Esophagus muscularis mucosa (tissue), 4 donors: ENCODE data around the gene HABP2. TPM values are rescaled to one million over a fixed set of nuclear protein-coding genes. Genes with fewer than 3 reads are reported as not detected.

Experiments
- DNase-seq: peaks from one replicate; pipeline ENCODE4 v3.0.0-alpha.2; 2017; ENCODE audit errors: extremely low spot score
- H3K27ac ChIP-seq, 4 donors: fragments of 200-600 bp; sonication (generic); replicated peaks in 1 of 4; 1 replicate in 3 of 4; 2 replicates in 1 of 4; pipeline ENCODE4 v1.5.1; 2016 to 2019; ENCODE audit warnings: mild to moderate bottlenecking in 1 of 4
- H3K27me3 ChIP-seq, 4 donors: fragments of 200-600 bp; sonication (generic); one replicate each; pipeline versions ENCODE4 v1.5.1 to v1.6.0; 2016 to 2019
- H3K36me3 ChIP-seq, 4 donors: fragments of 200-600 bp; sonication (generic); one replicate each; pipeline ENCODE4 v1.5.1; 2016 to 2019
- H3K4me1 ChIP-seq, 4 donors: fragments of 200-600 bp; sonication (generic); one replicate each; pipeline ENCODE4 v1.5.1; 2016 to 2019
- H3K4me3 ChIP-seq, 4 donors: fragments of 200-600 bp; sonication (generic); 1 replicate in 2 of 4; 2 replicates in 2 of 4; pipeline ENCODE4 v1.5.1; 2016 to 2019; ENCODE audit warnings: mild to moderate bottlenecking in 4 of 4, moderate library complexity in 1 of 4
- H3K9me3 ChIP-seq, 4 donors: fragments of 200-600 bp; sonication (generic); 1 replicate in 3 of 4; 2 replicates in 1 of 4; pipeline ENCODE4 v1.5.1; 2016 to 2019
- EP300 ChIP-seq: sonication (generic); formaldehyde crosslinking; IDR thresholded peaks from one replicate; pipeline ENCODE4 v1.6.1; 2017; ENCODE audit warnings: antibody characterized with exemption
- POLR2A ChIP-seq: fragments of 450-650 bp; IDR thresholded peaks from one replicate; pipeline ENCODE4 v1.6.1; 2017; ENCODE audit warnings: antibody characterized with exemption, moderate library complexity, mild to moderate bottlenecking, low read depth
- POLR2AphosphoS5 ChIP-seq, 2 donors: sonication (generic); formaldehyde crosslinking; IDR thresholded peaks; one replicate each; pipeline ENCODE4 v1.6.1; 2017; ENCODE audit warnings: antibody characterized with exemption in 2 of 2
- WGBS: methylation state at CpG from one replicate; pipeline ENCODE4 v1.1.5; 2018; 5-methylcytosine and 5-hydroxymethylcytosine counted together
- intact Hi-C: fragments of 100-400 bp; cut with DNase I; formaldehyde crosslinking; loops from one replicate; pipeline ENCODE4 v1.15.1; 2023
- total RNA-seq, 4 donors: library from RNA; depleted of rRNA; stranded (reverse); fragments of >200 nt; gene quantifications; one replicate each; pipeline versions ENCODE4 v1.1.0 to v1.2.1, GENCODE V29; 2016
- TF ChIP-seq, protein P1 (sequence below), 3 experiments: fragments of 200-600 bp in 2 of 3; fragments of 450-650 bp in 1 of 3; sonication (generic) in 2 of 3; IDR thresholded peaks; one replicate each; pipeline ENCODE4 v1.5.1; 2017 to 2019; ENCODE audit warnings: antibody characterized with exemption in 3 of 3, mild to moderate bottlenecking in 2 of 3, moderate library complexity in 1 of 3

Gene HABP2
- total RNA-seq, 4 donors from 2014 or later: not detected

DNA sequence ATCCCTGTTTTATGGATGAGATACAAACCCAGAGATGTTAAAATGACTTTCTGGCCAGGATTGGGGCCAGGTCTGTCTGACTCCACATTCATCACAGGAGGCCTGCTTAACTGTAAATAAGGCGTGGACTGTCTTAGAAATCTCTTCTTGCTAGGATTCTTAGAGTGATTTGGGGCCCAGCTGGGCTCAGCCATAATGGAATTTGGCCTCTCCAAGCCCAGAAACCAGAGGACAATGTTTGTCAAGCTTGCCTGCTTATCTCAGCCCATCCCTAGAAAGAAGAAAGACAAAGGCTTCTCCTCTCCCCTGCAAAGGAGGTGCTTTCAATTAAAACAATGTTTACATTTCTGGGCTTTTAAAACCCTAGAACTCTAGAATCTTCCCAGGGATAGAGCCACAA is 2.9 kb downstream of the HABP2 start:
- Histone ChIP-seq H3K27ac (no peak overlapping the region), H3K9me3 (no peaks in the 10 kb centered on the region), H3K4me3 (no peak overlapping the region), H3K27me3 (peaks cover 0 to 62% (median 2%) of the 10 kb centered on the region in 4 donors), H3K4me1 (peaks cover 6 to 16% (median 10%) of the 10 kb centered on the region in 4 donors), H3K36me3 (no peaks in the 10 kb centered on the region)
- no peak for DNase-seq
- intact Hi-C loops: no loop called here
- TF ChIP-seq POLR2A (no peak), POLR2AphosphoS5 (IDR thresholded peaks at IDR 0.05) (no peak), EP300 (no peak)
- TF ChIP-seq, protein P1, sequence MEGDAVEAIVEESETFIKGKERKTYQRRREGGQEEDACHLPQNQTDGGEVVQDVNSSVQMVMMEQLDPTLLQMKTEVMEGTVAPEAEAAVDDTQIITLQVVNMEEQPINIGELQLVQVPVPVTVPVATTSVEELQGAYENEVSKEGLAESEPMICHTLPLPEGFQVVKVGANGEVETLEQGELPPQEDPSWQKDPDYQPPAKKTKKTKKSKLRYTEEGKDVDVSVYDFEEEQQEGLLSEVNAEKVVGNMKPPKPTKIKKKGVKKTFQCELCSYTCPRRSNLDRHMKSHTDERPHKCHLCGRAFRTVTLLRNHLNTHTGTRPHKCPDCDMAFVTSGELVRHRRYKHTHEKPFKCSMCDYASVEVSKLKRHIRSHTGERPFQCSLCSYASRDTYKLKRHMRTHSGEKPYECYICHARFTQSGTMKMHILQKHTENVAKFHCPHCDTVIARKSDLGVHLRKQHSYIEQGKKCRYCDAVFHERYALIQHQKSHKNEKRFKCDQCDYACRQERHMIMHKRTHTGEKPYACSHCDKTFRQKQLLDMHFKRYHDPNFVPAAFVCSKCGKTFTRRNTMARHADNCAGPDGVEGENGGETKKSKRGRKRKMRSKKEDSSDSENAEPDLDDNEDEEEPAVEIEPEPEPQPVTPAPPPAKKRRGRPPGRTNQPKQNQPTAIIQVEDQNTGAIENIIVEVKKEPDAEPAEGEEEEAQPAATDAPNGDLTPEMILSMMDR (IDR thresholded peaks at IDR 0.05): no peak
- WGBS: 90% methylated on average over 1 of the region's 1 CpG

DNA sequence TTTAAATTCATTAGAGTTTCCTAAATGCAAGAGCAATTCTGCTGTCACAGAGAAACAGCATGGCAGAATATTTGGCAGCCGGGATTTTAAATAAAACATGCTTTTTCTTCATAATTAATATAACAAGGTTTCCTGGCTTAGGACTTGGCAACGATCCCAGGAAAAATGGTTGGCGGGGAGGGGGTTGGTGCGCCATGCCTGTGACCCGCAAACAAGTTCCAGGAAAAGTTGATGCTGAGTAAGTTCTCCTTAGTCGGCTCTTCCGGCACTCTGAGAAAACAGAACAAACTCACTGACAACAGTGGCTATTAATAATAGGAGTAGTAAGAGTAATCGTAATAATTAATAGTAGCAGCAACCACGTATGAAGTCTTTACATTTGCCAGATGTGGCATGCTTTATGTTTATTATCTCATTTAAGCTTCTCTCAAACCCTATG is 4.6 kb downstream of the HABP2 start:
- Histone ChIP-seq H3K9me3 (no peaks in the 10 kb centered on the region), H3K4me1 (peaks cover 6 to 16% (median 10%) of the 10 kb centered on the region in 4 donors), H3K27ac (no peak overlapping the region), H3K27me3 (peaks cover 0 to 62% (median 2%) of the 10 kb centered on the region in 4 donors), H3K4me3 (no peak overlapping the region), H3K36me3 (no peaks in the 10 kb centered on the region)
- 27% methylated on average over 8 of the region's 9 CpGs for WGBS
- TF ChIP-seq POLR2AphosphoS5 (IDR thresholded peaks at IDR 0.05): no peak
- TF ChIP-seq, protein P1 (IDR thresholded peaks at IDR 0.05): no peak
- TF ChIP-seq POLR2A: no peak
- TF ChIP-seq EP300: no peak
- no peak for DNase-seq
- intact Hi-C loops: no loop called here

DNA sequence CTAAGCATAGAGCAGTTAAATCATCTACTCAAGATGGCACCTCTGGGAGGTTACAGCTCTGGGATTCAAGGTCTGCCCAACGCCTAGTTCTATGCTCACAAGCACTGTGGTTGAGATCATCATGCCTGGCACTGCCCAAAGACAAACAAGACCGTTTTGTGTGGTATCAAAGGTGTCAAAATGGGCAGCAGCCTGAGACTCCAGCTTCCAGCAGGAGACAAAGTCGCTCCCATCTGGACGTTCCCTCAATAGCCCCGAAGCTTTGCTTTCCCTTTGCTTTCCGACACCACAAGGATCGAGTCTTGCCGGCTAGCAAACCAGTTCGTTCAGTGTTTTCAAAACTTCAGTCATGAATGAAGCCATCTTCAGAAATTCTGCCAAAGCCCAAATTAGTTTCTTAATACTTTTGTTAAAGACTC is 5.1 kb downstream of the HABP2 start:
- Histone ChIP-seq H3K36me3 (no peaks in the 10 kb centered on the region), H3K4me3 (peak overlapping the region in 1 of 4 donors; percentile 9), H3K27ac (no peak overlapping the region), H3K9me3 (no peaks in the 10 kb centered on the region), H3K27me3 (peaks cover 0 to 62% (median 2%) of the 10 kb centered on the region in 4 donors), H3K4me1 (peaks cover 6 to 16% (median 10%) of the 10 kb centered on the region in 4 donors)
- 46% methylated on average over 9 of the region's 9 CpGs for WGBS
- intact Hi-C loops: no loop called here
- TF ChIP-seq POLR2AphosphoS5 (IDR thresholded peaks at IDR 0.05) (no peak), EP300 (no peak), POLR2A (no peak)
- TF ChIP-seq, protein P1 (IDR thresholded peaks at IDR 0.05): no peak
- DNase-seq: no peak

DNA sequence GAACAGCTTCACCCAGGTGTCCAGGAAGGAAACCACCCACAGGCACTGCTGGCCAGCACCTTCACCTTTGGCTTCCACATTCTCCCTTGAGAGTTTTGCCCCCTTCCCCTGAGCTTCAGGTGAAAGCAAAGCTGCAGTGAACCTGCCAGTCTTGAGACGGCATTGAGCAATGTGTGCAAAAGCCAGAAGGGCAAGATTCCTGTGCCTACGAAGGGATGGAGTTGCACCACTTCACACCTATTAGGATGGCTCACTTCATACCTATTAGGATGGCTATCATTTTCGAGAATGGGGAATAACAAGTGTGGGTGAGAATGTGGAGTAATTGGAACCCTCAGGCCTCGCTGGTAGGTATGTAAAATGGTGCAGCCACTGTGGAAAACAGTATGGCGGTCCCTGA is 7.2 kb downstream of the HABP2 start:
- no peak for TF ChIP-seq EP300
- TF ChIP-seq, protein P1 (IDR thresholded peaks at IDR 0.05): no peak
- no peak for TF ChIP-seq POLR2A
- no peak for TF ChIP-seq POLR2AphosphoS5 (IDR thresholded peaks at IDR 0.05)
- Histone ChIP-seq H3K27me3 (peaks cover 0 to 44% (median 2%) of the 10 kb centered on the region in 4 donors), H3K27ac (no peak overlapping the region), H3K4me3 (no peak overlapping the region), H3K4me1 (peaks cover 6 to 16% (median 13%) of the 10 kb centered on the region in 4 donors), H3K36me3 (no peaks in the 10 kb centered on the region), H3K9me3 (no peaks in the 10 kb centered on the region)
- intact Hi-C loops: no loop called here
- 77% methylated on average over 5 of the region's 5 CpGs for WGBS
- DNase-seq: no peak

DNA sequence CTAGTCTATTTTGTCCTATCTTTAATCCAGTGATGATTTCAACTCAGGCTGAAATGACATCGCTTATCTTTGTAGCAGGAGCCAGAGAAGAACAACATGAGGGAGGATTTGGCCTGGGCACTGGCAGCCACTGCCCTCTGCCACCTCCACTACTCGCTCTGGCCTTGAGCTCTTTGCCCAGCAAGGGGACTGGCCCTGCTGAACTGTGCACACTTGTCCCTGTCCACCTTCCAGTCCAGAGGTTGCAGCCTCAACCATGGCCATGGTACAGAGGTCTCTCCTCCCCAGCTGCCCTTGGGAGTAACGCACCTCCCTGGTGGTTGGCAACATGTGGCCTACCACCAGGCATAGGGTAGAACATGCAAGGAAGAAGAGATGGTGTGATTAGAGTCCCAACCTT is 8.4 kb downstream of the HABP2 start:
- intact Hi-C loops: no loop called here
- TF ChIP-seq POLR2A (no peak), POLR2AphosphoS5 (IDR thresholded peaks at IDR 0.05) (no peak), EP300 (no peak)
- TF ChIP-seq, protein P1 (IDR thresholded peaks at IDR 0.05): no peak
- Histone ChIP-seq H3K27ac (no peak overlapping the region), H3K27me3 (peaks cover 0 to 34% (median 0%) of the 10 kb centered on the region in 4 donors), H3K4me1 (peaks cover 6 to 16% (median 13%) of the 10 kb centered on the region in 4 donors), H3K4me3 (no peak overlapping the region), H3K36me3 (no peaks in the 10 kb centered on the region), H3K9me3 (no peaks in the 10 kb centered on the region)
- no peak for DNase-seq
- WGBS: 93% methylated on average over 2 of the region's 3 CpGs
